DOHH2 (cell line): ENCODE results near the gene CD40.
A peak's percentile ranks its signal among the peaks of the same experiment; 100 is the strongest.
"Not testable (repeated sequence)": the region's sequence is repeated elsewhere in the genome, so short reads cannot be mapped to it uniquely, and the experiment has no call there.

Experiments
- H3F3A ChIP-seq: fragments of 200-600 bp; sonication (generic), shearing (Covaris generic); 2 replicates; pipeline ENCODE4 v1.6.0; 2016; ENCODE audit warnings: antibody characterized with exemption, mild to moderate bottlenecking; ENCODE audit not compliant: control insufficient read depth, insufficient read depth
- H3K27ac ChIP-seq: fragments of 200-600 bp; sonication (generic); 2 replicates; pipeline ENCODE4 v1.5.1; 2014; ENCODE audit warnings: low read depth, mild to moderate bottlenecking, low read length, moderate library complexity
- H3K27me3 ChIP-seq: fragments of 200-600 bp; sonication (generic); 2 replicates; pipeline ENCODE4 v1.6.1; 2014; ENCODE audit warnings: mild to moderate bottlenecking, low read length, mixed read lengths; ENCODE audit not compliant: control insufficient read depth
- H3K36me3 ChIP-seq: fragments of 200-600 bp; sonication (generic); 2 replicates; pipeline ENCODE4 v1.6.1; 2014; ENCODE audit warnings: mild to moderate bottlenecking, low read length, moderate library complexity, mixed read lengths; ENCODE audit not compliant: control insufficient read depth
- H3K4me1 ChIP-seq: fragments of 200-600 bp; sonication (generic); 2 replicates; pipeline ENCODE4 v1.6.1; 2014; ENCODE audit warnings: mild to moderate bottlenecking, low read length, mixed read lengths; ENCODE audit not compliant: control insufficient read depth
- H3K4me2 ChIP-seq: fragments of 200-600 bp; sonication (generic); 2 replicates; pipeline ENCODE4 v1.6.0; 2014; ENCODE audit warnings: mild to moderate bottlenecking, low read length, moderate library complexity
- H3K4me3 ChIP-seq: fragments of 200-600 bp; sonication (generic); 2 replicates; pipeline ENCODE4 v1.5.1; 2014; ENCODE audit warnings: mild to moderate bottlenecking, low read length, mixed read lengths
- H3K79me2 ChIP-seq: fragments of 200-600 bp; sonication (generic); 2 replicates; pipeline ENCODE4 v1.6.1; 2014; ENCODE audit warnings: mild to moderate bottlenecking, low read length, mixed read lengths; ENCODE audit not compliant: control insufficient read depth
- H3K9me2 ChIP-seq: fragments of 200-600 bp; sonication (generic); replicated peaks from 2 replicates; pipeline ENCODE4 v1.6.1; 2014; ENCODE audit warnings: mild to moderate bottlenecking, low read length, mixed read lengths; ENCODE audit not compliant: control insufficient read depth
- H3K9me3 ChIP-seq: fragments of 200-600 bp; sonication (generic); 2 replicates; pipeline ENCODE4 v1.6.1; 2014; ENCODE audit warnings: antibody characterized with exemption, low read length, mixed read lengths; ENCODE audit not compliant: control insufficient read depth, insufficient read depth
- H4K20me1 ChIP-seq: fragments of 200-600 bp; sonication (generic); 2 replicates; pipeline ENCODE4 v1.6.0; 2014; ENCODE audit warnings: low read depth, mild to moderate bottlenecking, antibody characterized with exemption, low read length, moderate library complexity; ENCODE audit not compliant: control insufficient read depth, insufficient read depth
- CTCF ChIP-seq: fragments of 200-600 bp; sonication (generic); IDR thresholded peaks from one replicate; pipeline ENCODE4 v1.5.1; 2014; ENCODE audit warnings: antibody characterized with exemption, mild to moderate bottlenecking, low read depth, low read length; ENCODE audit not compliant: poor library complexity, severe bottlenecking
- EZH2phosphoT487 ChIP-seq: fragments of 200-600 bp; sonication (generic); IDR thresholded peaks from 2 replicates; pipeline ENCODE4 v1.6.1; 2017; ENCODE audit warnings: borderline replicate concordance, mild to moderate bottlenecking, antibody characterized with exemption, low read length, moderate library complexity, mixed read lengths

CD40 gene

DNA sequence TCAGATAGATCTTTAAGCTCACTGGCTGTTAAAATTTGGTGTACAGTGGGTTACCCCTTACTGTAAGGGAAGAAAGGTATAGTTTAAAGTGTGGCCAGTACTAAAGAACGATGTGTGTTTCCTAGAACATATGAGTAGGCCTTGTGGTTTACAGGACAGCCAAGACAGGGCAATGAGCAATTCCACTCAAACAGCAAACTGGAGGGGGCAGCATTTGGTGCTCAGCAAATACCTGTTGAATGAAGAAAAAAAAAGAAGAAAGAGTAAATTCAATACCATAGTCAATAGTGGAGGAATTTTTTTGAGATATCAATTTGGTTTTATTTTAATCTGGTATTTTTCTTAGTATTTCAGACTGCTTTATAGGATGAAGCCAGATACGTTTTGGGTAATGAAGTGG is 24.6 kb upstream of the CD40 start:
- Histone ChIP-seq H3K9me2 (no peaks in the 10 kb centered on the region), H3K36me3 (peaks cover 7% of the 10 kb centered on the region), H3K4me3 (no peak overlapping the region), H3F3A (no peaks in the 10 kb centered on the region; the same call in 1 of the 2 replicates), H3K4me1 (peaks cover 9% of the 10 kb centered on the region), H4K20me1 (peaks cover 5% of the 10 kb centered on the region), H3K4me2 (no peak overlapping the region), H3K79me2 (peaks cover 10% of the 10 kb centered on the region), H3K27me3 (peaks cover 9% of the 10 kb centered on the region), H3K27ac (no peak overlapping the region), H3K9me3 (no peaks in the 10 kb centered on the region)
- no peak for TF ChIP-seq EZH2phosphoT487
- no peak for TF ChIP-seq CTCF

GRCh38 chr20:46099491-46100287 is 18.4 kb upstream of the CD40 start:
- Histone ChIP-seq H3K4me3 (peak overlapping the region; percentile 55), H3K4me2 (peak overlapping the region; percentile 67), H4K20me1 (no peaks in the 10 kb centered on the region), H3K27ac (no peak overlapping the region), H3K79me2 (no peaks in the 10 kb centered on the region), H3K36me3 (no peaks in the 10 kb centered on the region), H3K27me3 (peaks cover 49% of the 10 kb centered on the region), H3K9me2 (no peaks in the 10 kb centered on the region), H3K4me1 (peaks cover 10% of the 10 kb centered on the region), H3F3A (no peaks in the 10 kb centered on the region; the same call in 1 of the 2 replicates), H3K9me3 (no peaks in the 10 kb centered on the region)
- TF ChIP-seq CTCF (peak; percentile 28), EZH2phosphoT487 (peak; percentile 69; the same call in 1 of the 2 replicates)

DNA sequence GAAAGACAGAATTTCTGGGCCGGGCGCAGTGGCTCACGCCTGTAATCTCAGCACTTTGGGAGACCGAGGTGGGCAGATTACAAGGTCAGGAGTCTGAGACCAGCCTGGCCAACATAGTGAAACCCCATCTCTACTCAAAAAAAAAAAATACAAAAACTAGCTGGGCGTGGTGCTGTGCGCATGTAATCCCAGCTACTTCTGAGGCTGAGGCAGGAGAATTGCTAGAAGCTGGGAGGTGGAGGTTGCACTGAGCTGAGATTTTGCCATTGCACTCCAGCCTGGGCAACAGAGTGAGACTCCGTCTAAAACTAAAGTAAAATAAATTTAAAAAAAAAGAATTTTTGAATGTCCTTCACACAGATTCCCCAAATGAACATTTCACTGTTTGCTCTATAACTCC is 17.7 kb upstream of the CD40 start:
- not testable (repeated sequence) for H3K27ac ChIP-seq, H3K9me2 ChIP-seq, H3K4me2 ChIP-seq, H4K20me1 ChIP-seq, H3K4me3 ChIP-seq, H3K36me3 ChIP-seq, H3F3A ChIP-seq, H3K9me3 ChIP-seq, H3K79me2 ChIP-seq
- Histone ChIP-seq H3K4me1 (peaks cover 10% of the 10 kb centered on the region), H3K27me3 (peaks cover 55% of the 10 kb centered on the region)

- no peaks in the 10 kb centered on the region for H3K36me3 ChIP-seq
- H3F3A ChIP-seq: no peaks in the 10 kb centered on the region; the same call in 1 of the 2 replicates
- no peaks in the 10 kb centered on the region for H3K9me2 ChIP-seq
- H3K9me3 ChIP-seq: no peaks in the 10 kb centered on the region
- H3K4me2 ChIP-seq: no peak overlapping the region
- H4K20me1 ChIP-seq: no peaks in the 10 kb centered on the region
- H3K4me1 ChIP-seq: peaks cover 10% of the 10 kb centered on the region
- H3K4me3 ChIP-seq: no peak overlapping the region
- TF ChIP-seq EZH2phosphoT487 (no peak), CTCF (no peak)
- no peak overlapping the region for H3K27ac ChIP-seq
- no peaks in the 10 kb centered on the region for H3K79me2 ChIP-seq
- H3K27me3 ChIP-seq: peaks cover 58% of the 10 kb centered on the region
Measured at GRCh38 chr20:46100988-46101387, 17.1 kb upstream of the CD40 start.
